GM18951 (cell line): ENCODE data around the gene LZTS3.
"Not testable (repeated sequence)": the region's sequence is repeated elsewhere in the genome, so short reads cannot be mapped to it uniquely, and the experiment has no call there.

ENCODE experiments used
- POLR2A ChIP-seq: IDR thresholded peaks from 4 replicates; pipeline ENCODE4 v1.6.1; 2011; ENCODE audit warnings: mild to moderate bottlenecking; ENCODE audit not compliant: insufficient read length, insufficient read depth; ENCODE audit errors: extremely low read depth
- in situ Hi-C: fragments of 300-500 bp; cut with MboI; formaldehyde crosslinking; loops from one replicate; pipeline ENCODE4 v1.12.0; 2022; ENCODE audit warnings: low sequenced_read_pairs, mixed read lengths, inconsistent platforms; ENCODE audit not compliant: unreplicated experiment

Gene LZTS3

GRCh38 chr20:3158968-3159431 is 14.3 kb downstream of the LZTS3 start:
- TF ChIP-seq POLR2A: no peak
- in situ Hi-C loops: no loop called here

GRCh38 chr20:3157817-3158216 is 15.5 kb downstream of the LZTS3 start:
- TF ChIP-seq POLR2A: no peak
- in situ Hi-C loops: no loop called here

GRCh38 chr20:3156811-3157619 is 16.3 kb downstream of the LZTS3 start:
- no peak for TF ChIP-seq POLR2A
- in situ Hi-C loops: no loop called here

GRCh38 chr20:3152057-3152644 is 21.2 kb downstream of the LZTS3 start:
- in situ Hi-C loops: not testable (repeated sequence)

- in situ Hi-C loops: no loop called here
- TF ChIP-seq POLR2A: no peak
Observed at GRCh38 chr20:3150908-3151307, 22.4 kb downstream of the LZTS3 start.

GRCh38 chr20:3146732-3147341 is 26.5 kb downstream of the LZTS3 start:
- in situ Hi-C loops: no loop called here
- no peak for TF ChIP-seq POLR2A

GRCh38 chr20:3141757-3142156 is 31.6 kb downstream of the LZTS3 start:
- no peak for TF ChIP-seq POLR2A
- in situ Hi-C loops: no loop called here

GRCh38 chr20:3137492-3137891 is 35.9 kb downstream of the LZTS3 start:
- in situ Hi-C loops: no loop called here
- no peak for TF ChIP-seq POLR2A

- TF ChIP-seq POLR2A: no peak
- in situ Hi-C loops: no loop called here
Observed at GRCh38 chr20:3135507-3136070, 37.8 kb downstream of the LZTS3 start.

- in situ Hi-C loops: no loop called here
- no peak for TF ChIP-seq POLR2A
Observed at GRCh38 chr20:3134151-3134550, 39.2 kb downstream of the LZTS3 start.

- no peak for TF ChIP-seq POLR2A
- in situ Hi-C loops: no loop called here
Observed at GRCh38 chr20:3133155-3133554, 40.2 kb downstream of the LZTS3 start.

GRCh38 chr20:3130051-3130600 is 43.2 kb downstream of the LZTS3 start:
- no peak for TF ChIP-seq POLR2A
- in situ Hi-C loops: no loop called here

GRCh38 chr20:3129094-3129493 is 44.3 kb downstream of the LZTS3 start:
- no peak for TF ChIP-seq POLR2A
- in situ Hi-C loops: no loop called here
